ENCODE data around the gene OPRL1.

Gene OPRL1

DNA sequence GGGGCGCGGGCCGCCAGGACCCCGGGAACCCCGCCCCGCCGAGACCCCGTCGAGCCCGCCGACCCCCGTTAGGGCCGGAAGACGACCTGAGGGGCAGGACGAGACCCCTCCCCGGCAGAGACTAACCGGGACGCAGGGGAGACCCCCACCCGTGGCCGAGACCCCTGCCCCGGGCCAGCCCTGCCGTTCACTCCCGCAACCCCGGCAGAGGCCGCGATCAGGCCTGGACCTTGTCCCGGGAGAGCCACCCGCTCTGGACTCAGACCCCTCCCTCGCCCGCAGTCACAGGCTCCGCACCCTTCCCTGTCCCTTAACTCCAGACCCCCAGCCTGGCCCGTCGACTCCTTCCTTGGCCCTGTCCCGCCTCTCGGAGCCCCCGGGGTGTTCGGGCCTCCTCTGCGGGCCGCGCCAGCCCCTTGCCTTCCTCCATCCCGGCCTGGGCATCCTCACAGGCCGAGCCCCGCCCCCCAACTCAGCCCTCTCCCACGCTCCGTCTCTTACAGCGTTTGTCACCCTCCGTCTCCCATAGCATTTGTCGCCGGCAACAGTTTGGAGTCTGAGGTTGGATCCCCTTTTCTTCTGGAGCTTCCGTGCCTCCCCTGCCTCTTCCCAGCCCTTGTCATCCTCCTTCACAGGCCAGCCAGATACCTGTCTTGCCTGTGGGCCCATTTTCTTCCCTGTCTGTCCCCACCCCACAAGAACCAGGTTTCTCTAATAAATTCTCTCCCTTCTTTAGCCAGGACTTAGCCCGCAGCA is 16.3 kb upstream of the OPRL1 start:
- H4K20me1 ChIP-seq (ENCODE audit: low read depth, low read length) = no peaks in the 10 kb centered on the region
- H3K9me3 ChIP-seq (ENCODE audit: insufficient read depth, low read length) = no peaks in the 10 kb centered on the region
- H2AFZ ChIP-seq (ENCODE audit: low read depth, low read length, severe bottlenecking) = peak overlapping the region; percentile 64
- H3F3A ChIP-seq (ENCODE audit: insufficient read depth) = no peaks in the 10 kb centered on the region
- no peak overlapping the region for H3K27ac ChIP-seq (ENCODE audit: low read depth, low read length)
- peak overlapping the region; percentile 74 for H3K9ac ChIP-seq (ENCODE audit: low read length)
- H3K4me2 ChIP-seq (ENCODE audit: low read depth, low read length, poor library complexity, severe bottlenecking) = peak overlapping the region; percentile 85
- TF ChIP-seq, protein P1, sequence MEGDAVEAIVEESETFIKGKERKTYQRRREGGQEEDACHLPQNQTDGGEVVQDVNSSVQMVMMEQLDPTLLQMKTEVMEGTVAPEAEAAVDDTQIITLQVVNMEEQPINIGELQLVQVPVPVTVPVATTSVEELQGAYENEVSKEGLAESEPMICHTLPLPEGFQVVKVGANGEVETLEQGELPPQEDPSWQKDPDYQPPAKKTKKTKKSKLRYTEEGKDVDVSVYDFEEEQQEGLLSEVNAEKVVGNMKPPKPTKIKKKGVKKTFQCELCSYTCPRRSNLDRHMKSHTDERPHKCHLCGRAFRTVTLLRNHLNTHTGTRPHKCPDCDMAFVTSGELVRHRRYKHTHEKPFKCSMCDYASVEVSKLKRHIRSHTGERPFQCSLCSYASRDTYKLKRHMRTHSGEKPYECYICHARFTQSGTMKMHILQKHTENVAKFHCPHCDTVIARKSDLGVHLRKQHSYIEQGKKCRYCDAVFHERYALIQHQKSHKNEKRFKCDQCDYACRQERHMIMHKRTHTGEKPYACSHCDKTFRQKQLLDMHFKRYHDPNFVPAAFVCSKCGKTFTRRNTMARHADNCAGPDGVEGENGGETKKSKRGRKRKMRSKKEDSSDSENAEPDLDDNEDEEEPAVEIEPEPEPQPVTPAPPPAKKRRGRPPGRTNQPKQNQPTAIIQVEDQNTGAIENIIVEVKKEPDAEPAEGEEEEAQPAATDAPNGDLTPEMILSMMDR (IDR thresholded peaks at IDR 0.05; ENCODE audit: insufficient read depth, low read length, poor library complexity, severe bottlenecking) = no peak
- TF ChIP-seq EZH2phosphoT487 (conservative IDR thresholded peaks at IDR 0.05; ENCODE audit: low read length) = no peak
- no peaks in the 10 kb centered on the region for H3K79me2 ChIP-seq (ENCODE audit: insufficient read depth, low read length)
- H3K4me3 ChIP-seq (ENCODE audit: insufficient read depth, low read length, poor library complexity, severe bottlenecking) = peak overlapping the region; percentile 81
- H3K9me2 ChIP-seq (replicated peaks; ENCODE audit: insufficient read depth, low read length) = no peaks in the 10 kb centered on the region
- H3K27me3 ChIP-seq (ENCODE audit: low read length) = no peaks in the 10 kb centered on the region
- H3K36me3 ChIP-seq (ENCODE audit: low read length) = no peaks in the 10 kb centered on the region

DNA sequence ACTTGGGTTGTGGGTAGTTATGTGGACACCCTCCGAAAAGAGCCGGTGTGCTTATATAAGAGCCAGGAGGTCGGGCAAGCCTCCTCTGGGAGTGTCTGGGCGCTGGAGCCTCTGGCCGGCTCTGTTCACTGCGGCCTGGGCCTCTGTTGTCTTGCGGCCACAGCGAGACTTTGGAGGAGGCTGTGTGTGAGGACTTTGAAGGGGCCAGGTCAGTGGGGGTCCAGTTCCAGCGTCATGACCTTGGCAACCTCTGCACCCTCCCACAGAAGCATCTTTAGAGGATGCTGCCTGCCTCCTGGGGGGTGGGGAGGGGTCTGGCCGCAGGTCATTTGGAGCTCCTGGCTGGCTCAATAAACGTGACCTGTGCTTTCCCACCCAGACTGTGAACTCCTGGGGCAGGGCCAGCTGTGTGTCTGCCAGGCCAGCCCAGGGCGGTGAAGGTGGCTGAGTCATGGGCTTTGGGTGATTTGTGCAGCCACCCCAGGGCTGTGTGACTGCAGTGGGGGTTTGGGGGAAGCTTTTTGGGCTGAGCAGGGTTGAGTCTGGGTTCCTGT is 15.7 kb upstream of the OPRL1 start:
- Histone ChIP-seq H3K27ac (ENCODE audit: low read depth, low read length) (no peak overlapping the region), H2AFZ (ENCODE audit: low read depth, low read length, severe bottlenecking) (no peak overlapping the region)

DNA sequence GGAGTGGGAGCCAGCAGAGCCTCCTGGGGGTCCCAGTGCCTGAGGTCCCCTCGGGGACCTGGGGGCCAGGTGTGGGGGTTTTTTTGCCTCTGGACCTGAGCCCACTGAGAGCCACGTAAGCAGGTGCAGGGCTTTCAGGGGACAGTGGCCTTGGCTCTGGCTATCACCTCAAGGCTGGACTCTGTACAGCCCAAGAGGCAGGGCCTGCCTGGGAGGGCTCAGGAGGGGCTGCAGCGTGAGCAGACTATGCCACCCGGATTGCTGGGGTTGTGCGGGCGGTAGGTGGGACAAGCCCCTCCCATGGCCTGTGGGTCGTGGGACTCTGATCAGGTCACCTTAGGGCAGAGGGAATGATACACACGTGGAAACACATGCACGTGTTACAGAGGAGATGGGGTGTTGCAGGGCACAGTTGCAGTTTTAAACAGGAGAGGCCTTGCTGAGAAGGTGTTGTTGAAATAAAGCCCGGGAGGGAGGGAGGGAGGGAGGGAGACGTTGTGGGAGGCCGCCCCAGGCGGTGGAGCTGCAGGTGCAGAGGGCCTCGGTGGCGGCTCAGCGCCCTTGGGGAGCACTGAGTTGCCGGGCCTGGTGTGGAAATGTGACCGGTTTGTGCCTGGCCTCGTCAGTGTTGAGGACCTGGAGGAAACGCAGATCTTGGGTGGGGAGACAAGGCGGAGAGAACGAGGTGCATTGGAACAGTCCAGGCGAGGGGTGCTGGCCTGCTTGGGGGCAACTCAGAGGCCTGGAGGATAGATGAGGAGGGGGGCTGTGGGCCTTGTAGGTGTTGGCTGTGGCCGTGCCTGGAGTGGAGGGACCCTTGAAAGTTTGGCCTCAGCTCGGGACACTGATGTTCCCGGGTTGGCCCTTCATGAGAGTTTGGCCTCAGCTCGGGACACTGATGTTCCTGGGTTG is 14.6 kb upstream of the OPRL1 start:
- H2AFZ ChIP-seq (ENCODE audit: low read depth, low read length, severe bottlenecking) = no peak overlapping the region
- no peak overlapping the region for H3K4me2 ChIP-seq (ENCODE audit: low read depth, low read length, poor library complexity, severe bottlenecking)
- H3K9ac ChIP-seq (ENCODE audit: low read length) = no peak overlapping the region
- no peaks in the 10 kb centered on the region for H3K9me2 ChIP-seq (replicated peaks; ENCODE audit: insufficient read depth, low read length)
- no peaks in the 10 kb centered on the region for H3K36me3 ChIP-seq (ENCODE audit: low read length)
- no peak for TF ChIP-seq EZH2phosphoT487 (conservative IDR thresholded peaks at IDR 0.05; ENCODE audit: low read length)
- TF ChIP-seq, protein P1 (IDR thresholded peaks at IDR 0.05; ENCODE audit: insufficient read depth, low read length, poor library complexity, severe bottlenecking) = no peak
- H4K20me1 ChIP-seq (ENCODE audit: low read depth, low read length) = no peaks in the 10 kb centered on the region
- no peaks in the 10 kb centered on the region for H3K79me2 ChIP-seq (ENCODE audit: insufficient read depth, low read length)
- no peaks in the 10 kb centered on the region for H3K9me3 ChIP-seq (ENCODE audit: insufficient read depth, low read length)
- no peaks in the 10 kb centered on the region for H3K27me3 ChIP-seq (ENCODE audit: low read length)
- no peak overlapping the region for H3K27ac ChIP-seq (ENCODE audit: low read depth, low read length)
- no peaks in the 10 kb centered on the region for H3F3A ChIP-seq (ENCODE audit: insufficient read depth)
- H3K4me3 ChIP-seq (ENCODE audit: insufficient read depth, low read length, poor library complexity, severe bottlenecking) = no peak overlapping the region

More for the DNA sequence above, 15.7 kb upstream of the OPRL1 start:
- Histone ChIP-seq H3K4me3 (ENCODE audit: insufficient read depth, low read length, poor library complexity, severe bottlenecking) (no peak overlapping the region), H3K79me2 (ENCODE audit: insufficient read depth, low read length) (no peaks in the 10 kb centered on the region), H3K4me2 (ENCODE audit: low read depth, low read length, poor library complexity, severe bottlenecking) (no peak overlapping the region), H3K36me3 (ENCODE audit: low read length) (no peaks in the 10 kb centered on the region), H3K9me3 (ENCODE audit: insufficient read depth, low read length) (no peaks in the 10 kb centered on the region), H3K27me3 (ENCODE audit: low read length) (no peaks in the 10 kb centered on the region), H3F3A (ENCODE audit: insufficient read depth) (no peaks in the 10 kb centered on the region), H4K20me1 (ENCODE audit: low read depth, low read length) (no peaks in the 10 kb centered on the region), H3K9ac (ENCODE audit: low read length) (no peak overlapping the region), H3K9me2 (replicated peaks; ENCODE audit: insufficient read depth, low read length) (no peaks in the 10 kb centered on the region)
- TF ChIP-seq, protein P1 (IDR thresholded peaks at IDR 0.05; ENCODE audit: insufficient read depth, low read length, poor library complexity, severe bottlenecking) = no peak
- no peak for TF ChIP-seq EZH2phosphoT487 (conservative IDR thresholded peaks at IDR 0.05; ENCODE audit: low read length)
